Mucosa of descending colon (tissue), 3 donors: ENCODE measurements around the gene ZNF496. TPM values are rescaled to one million over a fixed set of nuclear protein-coding genes. Genes with fewer than 3 reads are reported as not detected.
A peak's percentile ranks its signal among the peaks of the same experiment; 100 is the strongest.

Source experiments
- ATAC-seq: fragments of 200-7000 bp; cut with Tn5 transposase; one replicate; pipeline ENCODE4 v1.9.1; 2020; ENCODE audit warnings: mild to moderate bottlenecking, moderate library complexity
- DNase-seq, 3 donors: peaks; one replicate each; pipeline ENCODE4 v3.0.0-alpha.2; 2020
- H3K36me3 ChIP-seq: fragments of 200-600 bp; one replicate; pipeline ENCODE4 v1.8.0; 2021; ENCODE audit warnings: low read depth, mild to moderate bottlenecking
- H3K4me1 ChIP-seq: fragments of 200-600 bp; one replicate; pipeline ENCODE4 v1.8.0; 2021; ENCODE audit warnings: low read depth, mild to moderate bottlenecking
- H3K4me3 ChIP-seq: fragments of 200-600 bp; one replicate; pipeline ENCODE4 v1.8.0; 2021; ENCODE audit warnings: mild to moderate bottlenecking
- H3K9me3 ChIP-seq: fragments of 200-600 bp; one replicate; pipeline ENCODE4 v1.8.0; 2021; ENCODE audit warnings: mild to moderate bottlenecking
- intact Hi-C, 2 donors: fragments of 100-400 bp; cut with DNase I in 1 of 2; cut with micrococcal nuclease in 1 of 2; formaldehyde crosslinking; loops; one replicate each; pipeline versions ENCODE4 v1.11.0 to v1.11.1; 2022; cut with DNase I, micrococcal nuclease
- total RNA-seq, 3 donors: library from RNA; stranded (reverse); fragmentation: NEBNext Ultra II Directional in 2 of 3; extraction: Animal tissue kit (Norgen Biotek cat#: 25700) in 2 of 3; gene quantifications; one replicate each; pipeline versions ENCODE4 v1.2.1 to v1.2.4, GENCODE V29; 2021 to 2023
- TF ChIP-seq, protein P1 (sequence below): fragments of 200-600 bp; IDR thresholded peaks from one replicate; pipeline ENCODE4 v1.8.0; 2022; ENCODE audit warnings: antibody characterized with exemption, mild to moderate bottlenecking
- donor health status: DM: no; HTN: no; CAD: no; lungs with moderate emphysema.
- donor health status: DM: no; HTN: no; CAD: no.
- donor health status: DM: no; HTN: yes; CAD: no.

The ZNF496 gene
- total RNA-seq, 3 donors from 2014 or later: 13.3 to 26.5 (median 18.0) TPM

- ATAC-seq (no peak), DNase-seq (no peak)
- no peak overlapping the region for H3K4me3 ChIP-seq
- intact Hi-C loops: no loop called here
- no peaks in the 10 kb centered on the region for H3K36me3 ChIP-seq
- TF ChIP-seq, protein P1, sequence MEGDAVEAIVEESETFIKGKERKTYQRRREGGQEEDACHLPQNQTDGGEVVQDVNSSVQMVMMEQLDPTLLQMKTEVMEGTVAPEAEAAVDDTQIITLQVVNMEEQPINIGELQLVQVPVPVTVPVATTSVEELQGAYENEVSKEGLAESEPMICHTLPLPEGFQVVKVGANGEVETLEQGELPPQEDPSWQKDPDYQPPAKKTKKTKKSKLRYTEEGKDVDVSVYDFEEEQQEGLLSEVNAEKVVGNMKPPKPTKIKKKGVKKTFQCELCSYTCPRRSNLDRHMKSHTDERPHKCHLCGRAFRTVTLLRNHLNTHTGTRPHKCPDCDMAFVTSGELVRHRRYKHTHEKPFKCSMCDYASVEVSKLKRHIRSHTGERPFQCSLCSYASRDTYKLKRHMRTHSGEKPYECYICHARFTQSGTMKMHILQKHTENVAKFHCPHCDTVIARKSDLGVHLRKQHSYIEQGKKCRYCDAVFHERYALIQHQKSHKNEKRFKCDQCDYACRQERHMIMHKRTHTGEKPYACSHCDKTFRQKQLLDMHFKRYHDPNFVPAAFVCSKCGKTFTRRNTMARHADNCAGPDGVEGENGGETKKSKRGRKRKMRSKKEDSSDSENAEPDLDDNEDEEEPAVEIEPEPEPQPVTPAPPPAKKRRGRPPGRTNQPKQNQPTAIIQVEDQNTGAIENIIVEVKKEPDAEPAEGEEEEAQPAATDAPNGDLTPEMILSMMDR: no peak
- H3K4me1 ChIP-seq: peaks cover 15% of the 10 kb centered on the region
- H3K9me3 ChIP-seq: no peaks in the 10 kb centered on the region
Observed at GRCh38 chr1:247334378-247335133, 2.9 kb upstream of the ZNF496 start.

GRCh38 chr1:247332623-247333361 is 1.1 kb upstream of the ZNF496 start:
- Histone ChIP-seq H3K4me1 (peaks cover 15% of the 10 kb centered on the region), H3K9me3 (no peaks in the 10 kb centered on the region), H3K36me3 (no peaks in the 10 kb centered on the region), H3K4me3 (peak overlapping the region; percentile 94)
- peak; percentile 15 for ATAC-seq
- DNase-seq: peak; percentile 53 to 61 (median 59)
- TF ChIP-seq, protein P1: no peak
- intact Hi-C loops: no loop called here

- TF ChIP-seq, protein P1: no peak
- H3K4me3 ChIP-seq: peak overlapping the region; percentile 94
- intact Hi-C loops: no loop called here
- peaks cover 15% of the 10 kb centered on the region for H3K4me1 ChIP-seq
- DNase-seq (peak; percentile 52 to 77 (median 77)), ATAC-seq (peak; percentile 56)
- H3K36me3 ChIP-seq: no peaks in the 10 kb centered on the region
- H3K9me3 ChIP-seq: no peaks in the 10 kb centered on the region
Observed at GRCh38 chr1:247332215-247332622, 552 bp upstream of the ZNF496 start.

DNA sequence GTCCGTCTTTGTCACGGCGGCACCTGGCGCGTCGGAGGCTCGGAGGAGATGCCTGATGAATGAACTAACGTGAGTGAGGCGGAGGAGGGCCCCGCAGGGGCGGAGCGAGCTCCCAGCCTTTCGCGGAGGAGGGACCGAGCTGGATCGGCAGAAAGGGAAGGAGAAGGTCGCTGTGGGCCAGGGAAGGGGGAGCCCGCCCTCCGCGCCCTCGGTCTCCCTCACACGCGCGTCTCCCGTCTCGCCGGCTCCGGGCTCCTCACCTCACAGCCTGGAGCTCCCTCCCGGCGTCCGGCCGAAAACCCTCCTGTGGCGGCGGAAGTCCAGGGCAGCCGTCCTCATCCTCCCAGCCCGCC is 519 bp downstream of the ZNF496 start:
- no peaks in the 10 kb centered on the region for H3K9me3 ChIP-seq
- peak; percentile 87 for ATAC-seq

GRCh38 chr1:247330548-247331171 is 1.0 kb downstream of the ZNF496 start:
- TF ChIP-seq, protein P1: no peak
- Histone ChIP-seq H3K4me1 (peaks cover 15% of the 10 kb centered on the region), H3K9me3 (no peaks in the 10 kb centered on the region), H3K4me3 (peak overlapping the region; percentile 94), H3K36me3 (no peaks in the 10 kb centered on the region)
- intact Hi-C loops: no loop called here
- DNase-seq (peak in 2 of 3 donors; percentile 10 to 43), ATAC-seq (peak; percentile 17)

More for the DNA sequence above, 519 bp downstream of the ZNF496 start:
- peak; percentile 83 to 91 (median 90) for DNase-seq
- Histone ChIP-seq H3K4me1 (peaks cover 15% of the 10 kb centered on the region), H3K36me3 (no peaks in the 10 kb centered on the region), H3K4me3 (peak overlapping the region; percentile 94)
- intact Hi-C loops: no loop called here
- TF ChIP-seq, protein P1: no peak
